Activated CD8-positive, alpha-beta memory T cell treated with anti-CD3 and anti-CD28 coated beads, Interleukin-2, amount 50 U/mL, for 48 hours (primary cell): Measurements from ENCODE around the gene MAN1B1.

Source experiments
- DNase-seq: peaks from one replicate; pipeline ENCODE4 v3.0.0-alpha.2; 2020

MAN1B1 gene

DNA sequence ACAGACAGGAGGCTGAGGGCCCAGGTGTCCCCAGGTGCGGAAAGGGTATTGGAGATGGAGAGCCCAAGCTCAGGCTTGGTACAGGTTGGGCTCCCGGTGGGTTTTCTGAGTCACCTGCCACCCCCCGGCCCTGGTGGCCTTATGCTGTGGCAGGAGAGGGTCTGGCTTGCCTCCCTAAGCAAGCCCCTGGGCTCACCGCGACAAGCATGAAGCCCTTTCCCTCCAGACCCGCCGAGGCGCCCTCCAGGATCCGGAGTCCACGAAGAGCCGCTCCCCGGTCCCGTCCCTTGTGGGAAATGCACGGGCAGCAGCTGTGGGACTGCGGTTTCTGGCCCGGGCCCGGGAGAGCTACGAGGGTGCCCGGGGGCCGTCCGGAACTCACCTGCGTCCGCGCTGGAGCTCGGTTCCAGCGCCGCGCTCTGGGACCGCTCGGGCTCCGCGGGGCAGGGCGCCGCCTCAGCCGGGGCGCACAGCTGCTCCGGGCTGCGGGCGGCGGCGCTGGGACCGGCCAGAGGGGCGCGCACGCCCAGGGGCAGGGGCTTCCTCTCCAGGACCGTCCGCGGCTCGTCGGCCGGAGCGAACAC, 17.2 kb upstream of the MAN1B1 start:
- DNase-seq, result no peak

DNA sequence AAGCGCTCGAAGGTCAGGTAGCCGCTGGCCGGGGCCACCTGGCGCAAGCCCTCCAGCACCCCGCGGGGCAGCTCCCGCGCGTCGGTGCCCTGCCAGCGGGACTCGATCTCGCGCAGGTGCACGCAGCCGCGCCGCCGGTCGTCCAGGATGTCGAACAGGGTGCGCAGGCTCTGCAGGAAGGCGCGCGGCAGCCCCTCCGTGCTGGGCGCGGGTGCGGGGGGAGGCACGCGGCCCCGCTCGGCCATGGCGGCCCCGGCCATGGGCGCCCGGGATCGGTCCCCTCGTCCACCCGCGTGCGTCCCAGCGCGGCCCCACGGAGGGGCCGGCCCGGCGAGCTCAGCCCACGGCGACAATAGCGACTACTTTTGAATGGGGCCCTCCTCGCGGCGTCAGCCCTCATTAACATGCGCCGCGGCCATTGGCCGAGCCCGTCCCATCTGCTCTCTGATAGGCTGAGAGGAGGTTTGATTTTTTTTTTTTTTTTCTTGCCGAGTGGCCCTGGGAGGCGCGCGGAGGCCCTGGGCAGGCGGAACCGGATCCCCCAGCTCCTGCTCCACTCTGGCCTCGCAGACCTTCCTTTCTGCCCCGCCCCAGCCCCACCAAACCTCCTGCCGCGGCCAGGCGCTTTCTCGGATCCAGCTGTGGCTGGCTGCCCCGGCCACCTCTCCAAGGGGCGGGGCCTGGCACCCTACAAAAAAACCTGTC, 16.4 kb upstream of the MAN1B1 start, which contains the start of gene SAPCD2:
SAPCD2 (minus strand) TSS at position 357 of the 705 bp plus-strand sequence; CDS start at position 260, 97 bp downstream.
- DNase-seq, result peak; percentile 88

DNA sequence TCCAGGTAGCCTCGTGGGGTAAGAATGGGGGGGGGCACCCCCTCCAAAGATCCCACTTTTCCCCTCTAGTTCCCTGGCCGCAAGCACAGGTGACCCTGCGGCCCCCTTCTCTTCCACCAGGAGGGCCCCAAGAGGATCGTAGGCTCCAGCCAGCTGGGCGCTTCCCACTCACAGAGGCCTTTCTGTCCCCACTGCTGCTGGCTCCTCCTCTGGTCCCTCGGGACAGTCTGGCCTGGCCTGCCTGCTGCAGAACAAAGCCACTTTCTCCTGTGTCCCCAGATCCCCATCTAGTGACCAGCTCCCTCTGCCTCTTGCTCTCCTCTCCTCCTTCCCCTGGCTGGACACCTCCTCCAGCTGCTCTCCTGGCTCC, 15.9 kb upstream of the MAN1B1 start:
- no peak for DNase-seq

DNA sequence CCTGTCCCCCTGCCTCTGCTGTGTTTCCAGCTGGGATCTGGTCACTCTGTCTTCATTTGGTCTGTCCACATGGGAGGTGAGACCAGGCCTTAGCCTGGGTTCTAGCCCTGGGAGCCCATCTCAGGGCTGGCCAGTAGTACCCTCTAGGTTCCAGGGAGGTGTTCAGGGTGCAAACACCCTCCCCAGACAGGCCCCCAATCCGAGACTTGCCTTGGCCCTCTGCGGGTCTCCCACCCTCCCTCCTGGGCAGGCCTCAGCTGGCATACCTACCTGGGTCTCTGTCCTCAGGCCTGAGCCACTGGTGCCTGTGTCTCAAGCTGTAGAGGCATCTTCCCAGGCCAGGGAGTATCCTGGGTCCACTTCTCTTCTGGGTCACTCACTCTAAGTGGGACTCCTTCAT, 15.5 kb upstream of the MAN1B1 start:
- DNase-seq, result no peak

DNA sequence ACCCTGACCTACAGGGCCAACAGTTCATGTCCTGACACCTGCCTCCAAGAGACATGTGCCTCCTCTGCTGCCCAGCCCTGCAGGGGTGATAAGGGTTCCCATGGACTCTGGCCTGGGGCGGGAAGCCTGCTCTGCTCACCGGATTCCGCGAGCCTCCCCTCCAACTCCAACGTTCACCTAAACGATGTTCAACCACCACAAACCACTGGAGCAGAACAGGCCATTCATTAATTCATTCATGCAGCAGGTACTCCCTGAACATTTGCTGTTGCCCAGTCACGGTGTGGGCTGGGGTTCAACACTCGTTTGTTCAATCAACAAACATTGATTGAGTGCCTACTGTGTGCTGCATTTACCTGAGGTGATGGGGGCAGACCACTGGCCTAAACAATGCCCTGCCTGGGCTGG, 12.8 kb upstream of the MAN1B1 start:
- no peak for DNase-seq

DNA sequence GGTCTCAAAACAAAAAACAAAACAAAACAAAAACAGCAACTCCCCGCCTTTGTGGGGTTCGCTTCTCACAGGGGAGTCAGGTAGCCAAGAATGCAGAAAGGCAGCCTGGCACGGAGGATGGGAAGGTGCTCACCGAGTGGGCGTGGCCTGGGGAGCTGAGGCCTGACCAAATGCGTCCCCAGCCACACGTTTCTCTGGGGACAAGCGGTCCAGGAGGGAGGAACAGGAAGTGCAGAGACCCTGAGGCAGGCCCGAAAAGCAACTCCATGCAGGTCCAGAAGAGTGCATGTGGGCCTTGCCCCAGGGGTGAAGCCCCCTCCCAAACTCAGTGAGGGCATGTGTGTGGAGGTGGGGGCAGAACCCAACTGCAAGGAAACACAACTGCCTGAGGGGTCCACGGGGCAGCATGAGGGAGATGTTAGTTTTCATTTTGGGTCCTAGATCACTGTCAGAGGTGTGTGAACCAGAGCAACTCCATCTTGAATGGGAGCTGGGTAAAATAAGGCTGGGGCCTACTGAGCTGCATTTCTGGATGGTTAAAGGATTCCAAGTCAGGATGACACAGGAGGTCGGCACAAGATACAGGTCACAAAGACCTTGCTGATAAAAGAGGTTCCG, 12.0 kb upstream of the MAN1B1 start:
- no peak for DNase-seq

DNA sequence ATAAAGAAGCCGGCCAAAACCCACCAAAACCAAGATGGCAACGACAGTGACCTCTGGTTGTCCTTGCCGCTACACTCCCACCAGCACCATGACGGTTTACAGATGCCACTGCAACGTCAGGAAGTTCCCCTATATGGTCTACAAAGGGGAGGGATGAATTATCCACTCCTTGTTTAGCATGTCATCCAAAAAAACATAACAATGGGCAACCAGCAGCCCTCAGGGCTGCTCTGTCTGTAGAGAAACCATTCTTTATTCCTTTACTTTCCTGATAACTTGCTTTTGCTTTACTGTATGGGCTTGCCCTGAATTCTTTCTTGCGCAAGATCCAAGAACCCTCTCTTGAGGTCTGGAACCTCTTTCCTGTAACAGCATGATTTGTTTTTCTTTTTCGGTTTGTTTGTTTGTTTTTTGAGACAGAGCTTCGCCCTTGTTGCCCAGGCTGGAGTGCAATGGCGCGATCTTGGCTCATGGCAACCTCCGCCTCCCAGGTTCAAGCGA, 11.5 kb upstream of the MAN1B1 start:
- no peak for DNase-seq

DNA sequence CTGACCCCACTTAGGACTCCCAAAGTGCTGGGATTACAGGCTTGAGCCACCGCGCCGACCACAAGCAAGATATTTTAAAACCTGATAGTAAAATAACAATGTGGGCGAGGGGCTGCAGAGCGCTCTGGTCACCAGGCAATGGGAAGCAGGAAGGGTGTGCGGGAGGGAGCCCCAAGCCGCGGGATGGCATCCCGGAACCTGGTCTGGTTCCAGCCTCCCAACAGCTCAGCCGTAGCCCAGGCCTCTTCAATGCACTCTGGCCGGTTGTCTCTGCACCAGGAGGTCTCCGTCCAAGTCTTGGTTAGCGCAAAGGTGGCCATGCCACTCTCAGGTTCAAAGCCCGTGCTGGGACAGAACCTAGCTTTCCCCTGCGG, 10.2 kb upstream of the MAN1B1 start:
- DNase-seq, result no peak

DNA sequence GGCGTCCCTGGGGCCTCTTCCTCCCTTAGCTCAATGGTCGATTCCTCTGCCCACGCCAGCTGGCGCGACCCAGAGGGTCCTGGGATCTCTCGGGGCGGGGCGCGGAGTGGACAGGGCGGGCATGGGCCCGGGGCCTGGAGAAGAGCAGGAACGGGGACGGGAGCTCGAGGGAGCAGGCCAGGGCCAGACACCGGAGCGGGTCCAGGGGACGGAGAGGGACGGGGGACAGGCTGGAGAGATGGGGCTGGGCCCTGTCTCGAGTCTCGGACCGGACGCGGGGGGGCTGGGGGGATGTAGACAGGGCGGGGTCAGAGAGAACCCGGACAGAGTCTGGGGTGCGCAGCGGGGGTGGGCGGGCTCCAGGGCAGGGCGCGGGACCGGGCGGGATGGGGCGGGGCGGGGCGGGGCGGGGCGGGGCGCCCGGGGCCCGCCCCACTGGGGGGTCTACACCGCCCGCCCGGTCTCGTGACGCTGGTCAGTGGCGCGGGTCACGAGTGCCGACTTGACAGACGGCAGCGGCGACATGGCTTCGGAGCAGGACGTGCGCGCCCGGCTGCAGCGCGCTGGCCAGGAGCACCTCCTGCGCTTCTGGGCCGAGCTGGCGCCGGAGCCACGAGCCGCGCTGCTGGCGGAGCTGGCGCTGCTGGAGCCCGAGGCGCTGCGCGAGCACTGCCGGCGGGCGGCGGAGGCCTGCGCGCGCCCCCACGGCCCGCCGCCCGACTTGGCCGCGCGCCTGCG, 9.6 kb upstream of the MAN1B1 start, which contains the start of gene UAP1L1:
UAP1L1 (plus strand) TSS at position 508 of the 738 bp plus-strand sequence; CDS start at position 524, 16 bp downstream.
- peak; percentile 81 for DNase-seq

DNA sequence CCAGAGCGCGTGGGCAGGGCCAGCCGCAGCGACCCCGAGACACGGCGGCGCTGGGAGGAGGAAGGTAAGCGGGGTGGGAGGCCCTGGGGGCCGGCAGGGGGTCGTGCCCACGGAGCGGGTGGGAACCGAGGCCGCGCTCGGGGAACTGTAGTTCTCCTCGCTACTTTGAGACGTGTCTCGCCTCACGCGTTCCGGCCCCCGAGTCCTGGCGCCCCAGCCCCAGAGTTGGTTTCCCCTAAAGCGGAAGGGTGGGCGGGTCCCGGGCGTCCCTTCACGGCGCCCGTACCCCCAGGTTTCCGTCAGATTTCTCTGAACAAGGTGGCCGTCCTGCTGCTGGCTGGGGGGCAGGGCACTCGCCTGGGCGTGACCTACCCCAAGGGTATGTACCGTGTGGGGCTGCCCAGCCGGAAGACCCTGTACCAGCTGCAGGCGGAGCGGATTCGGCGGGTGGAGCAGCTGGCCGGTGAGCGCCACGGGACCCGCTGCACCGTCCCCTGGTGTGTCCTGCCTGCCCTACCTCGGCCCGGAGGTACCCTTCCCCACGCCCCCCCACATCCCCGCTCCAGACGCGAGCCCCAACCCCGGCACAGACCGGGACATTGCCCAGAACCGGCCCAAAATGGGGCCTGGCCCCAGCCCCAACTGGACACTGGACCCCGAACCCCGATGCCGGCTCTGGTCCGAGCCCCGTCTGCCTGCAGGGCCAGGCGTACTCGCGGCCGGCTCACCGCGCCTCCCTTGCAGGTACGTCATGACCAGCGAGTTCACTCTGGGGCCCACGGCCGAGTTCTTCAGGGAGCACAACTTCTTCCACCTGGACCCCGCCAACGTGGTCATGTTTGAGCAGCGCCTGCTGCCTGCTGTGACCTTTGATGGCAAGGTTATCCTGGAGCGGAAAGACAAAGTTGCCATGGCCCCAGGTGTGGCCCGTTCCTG, 8.8 kb upstream of the MAN1B1 start:
- DNase-seq, result peak; percentile 75

DNA sequence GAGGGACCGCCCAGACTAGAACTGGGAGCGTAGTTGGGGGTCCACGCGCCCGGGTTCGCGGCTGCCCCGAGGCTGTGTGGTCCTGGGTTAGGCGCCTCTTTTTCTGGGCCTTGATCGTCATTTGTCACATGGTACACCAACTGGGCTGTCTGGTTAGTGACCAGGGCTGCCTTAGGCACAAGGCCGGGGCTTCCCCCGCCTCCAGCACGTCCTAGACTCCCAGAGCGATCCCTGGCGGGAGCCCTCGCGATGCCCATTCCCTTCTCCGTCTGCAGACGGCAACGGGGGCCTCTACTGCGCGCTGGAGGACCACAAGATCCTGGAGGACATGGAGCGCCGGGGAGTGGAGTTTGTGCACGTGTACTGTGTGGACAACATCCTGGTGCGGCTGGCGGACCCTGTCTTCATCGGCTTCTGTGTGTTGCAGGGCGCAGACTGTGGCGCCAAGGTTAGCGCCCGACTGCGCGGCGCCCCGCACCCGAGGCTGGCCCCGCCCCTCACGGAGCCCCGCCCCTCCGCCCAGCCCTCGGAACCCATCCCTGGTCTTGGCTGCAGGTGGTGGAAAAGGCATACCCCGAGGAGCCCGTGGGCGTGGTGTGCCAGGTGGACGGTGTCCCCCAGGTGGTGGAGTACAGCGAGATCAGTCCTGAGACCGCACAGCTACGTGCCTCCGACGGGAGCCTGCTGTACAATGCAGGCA, 7.9 kb upstream of the MAN1B1 start:
- DNase-seq, result no peak

DNA sequence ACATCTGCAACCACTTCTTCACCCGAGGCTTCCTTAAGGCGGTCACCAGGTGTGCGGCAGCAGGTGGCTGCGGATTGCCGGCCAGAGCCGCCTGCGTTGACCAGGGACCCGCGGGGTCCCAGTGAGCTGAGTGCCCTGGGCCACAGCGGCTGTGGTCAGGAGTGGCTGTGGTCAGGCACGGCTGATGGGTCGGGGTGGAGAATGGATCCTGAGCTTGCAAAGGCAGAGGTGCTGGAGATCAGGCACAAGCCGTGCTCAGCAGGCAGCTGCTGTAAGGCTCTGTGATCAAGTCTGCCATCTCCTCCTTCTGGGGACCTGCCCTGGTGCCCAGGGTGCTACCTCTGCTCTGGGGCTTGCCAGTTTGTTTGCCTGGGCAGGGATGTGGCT, 7.4 kb upstream of the MAN1B1 start:
- DNase-seq, result no peak

DNA sequence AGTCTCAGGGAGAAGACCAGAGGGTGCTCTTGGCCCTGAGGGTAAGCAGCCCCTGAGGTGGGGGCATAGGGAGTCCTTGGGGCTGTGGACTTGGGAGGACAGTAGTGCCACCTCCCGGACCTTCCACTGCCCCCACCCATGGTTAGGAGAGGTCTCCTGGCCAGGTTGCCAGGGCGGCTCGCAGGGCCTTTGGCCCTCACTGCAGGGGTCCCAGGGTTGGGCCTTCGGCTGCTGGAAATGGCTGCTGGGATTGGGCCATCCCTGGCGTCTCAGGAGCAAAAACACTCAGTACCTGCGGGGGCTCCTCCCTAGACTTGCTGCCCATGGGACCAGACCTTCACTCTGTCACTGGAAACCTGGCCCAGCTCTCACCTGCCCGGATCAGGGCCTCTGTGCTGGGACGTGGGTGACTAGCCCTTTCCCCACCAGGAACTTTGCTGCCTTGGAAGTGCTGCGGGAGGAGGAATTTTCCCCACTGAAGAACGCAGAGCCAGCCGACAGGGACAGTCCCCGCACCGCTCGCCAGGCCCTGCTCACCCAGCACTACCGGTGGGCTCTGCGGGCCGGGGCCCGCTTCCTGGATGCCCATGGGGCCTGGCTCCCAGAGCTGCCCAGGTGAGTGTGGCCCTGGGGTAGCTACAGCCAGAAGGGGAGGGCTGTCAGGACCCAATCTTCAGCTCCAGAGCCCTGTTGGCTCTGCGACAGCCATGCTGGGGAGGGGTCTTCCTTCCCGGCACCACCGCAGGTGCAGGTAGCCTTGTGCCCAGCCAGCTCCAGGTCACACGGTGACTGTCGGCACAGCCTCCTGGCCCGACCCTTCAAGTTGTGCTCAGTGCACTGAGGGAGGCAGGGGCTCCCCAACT, 6.3 kb upstream of the MAN1B1 start:
- DNase-seq, result no peak

DNA sequence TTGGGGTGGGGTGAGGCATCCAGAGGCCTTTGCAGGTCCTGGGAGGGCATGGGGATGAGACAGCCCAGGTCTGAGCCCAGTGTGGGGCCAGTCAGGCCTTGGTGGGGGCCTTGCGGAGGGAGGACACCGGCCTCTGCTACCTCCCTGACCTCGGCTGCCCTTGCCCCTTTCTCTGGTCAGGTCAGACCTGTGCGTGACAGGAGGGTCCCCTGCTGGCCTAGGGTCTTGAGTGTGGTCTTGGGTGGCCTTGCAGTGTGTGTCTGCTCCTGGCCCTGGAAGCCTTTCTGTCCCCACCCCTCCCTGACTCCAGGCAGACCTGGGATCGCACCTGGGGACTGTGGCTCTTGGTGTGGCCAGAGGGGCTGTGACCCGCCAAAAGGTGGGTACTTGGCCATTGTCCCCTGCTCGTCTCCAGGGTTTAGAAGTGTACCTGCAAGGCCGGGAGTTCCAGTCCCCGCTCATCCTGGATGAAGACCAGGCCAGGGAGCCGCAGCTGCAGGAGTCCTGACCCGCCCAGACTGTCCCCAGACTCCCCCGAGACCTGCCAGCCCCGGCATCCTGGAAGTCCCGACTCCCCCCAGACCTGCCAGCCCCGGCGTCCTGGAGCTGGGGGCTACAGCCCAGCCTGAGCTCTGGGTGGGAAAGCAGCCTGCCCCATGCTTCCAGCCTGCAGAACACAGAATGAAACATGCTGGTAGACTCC, 4.4 kb upstream of the MAN1B1 start:
- DNase-seq, result no peak

DNA sequence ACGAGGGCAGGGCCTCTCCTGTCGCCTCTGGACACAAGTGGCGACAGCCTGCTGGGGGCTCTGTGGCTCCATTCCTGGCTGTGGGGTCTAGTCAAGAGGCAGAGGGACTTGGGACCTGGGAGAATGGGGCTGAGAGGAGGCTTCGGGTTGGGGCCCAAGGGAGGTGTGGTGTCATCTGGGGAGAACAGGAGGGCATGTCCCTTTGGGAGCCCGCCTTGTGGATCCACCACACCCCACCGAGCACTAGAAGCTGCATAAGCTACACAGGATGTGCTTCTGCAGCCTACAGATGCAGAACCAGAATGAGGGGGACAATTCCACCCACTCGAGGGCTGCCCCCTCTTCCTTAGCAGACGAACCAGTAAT, 3.9 kb upstream of the MAN1B1 start:
- no peak for DNase-seq

DNA sequence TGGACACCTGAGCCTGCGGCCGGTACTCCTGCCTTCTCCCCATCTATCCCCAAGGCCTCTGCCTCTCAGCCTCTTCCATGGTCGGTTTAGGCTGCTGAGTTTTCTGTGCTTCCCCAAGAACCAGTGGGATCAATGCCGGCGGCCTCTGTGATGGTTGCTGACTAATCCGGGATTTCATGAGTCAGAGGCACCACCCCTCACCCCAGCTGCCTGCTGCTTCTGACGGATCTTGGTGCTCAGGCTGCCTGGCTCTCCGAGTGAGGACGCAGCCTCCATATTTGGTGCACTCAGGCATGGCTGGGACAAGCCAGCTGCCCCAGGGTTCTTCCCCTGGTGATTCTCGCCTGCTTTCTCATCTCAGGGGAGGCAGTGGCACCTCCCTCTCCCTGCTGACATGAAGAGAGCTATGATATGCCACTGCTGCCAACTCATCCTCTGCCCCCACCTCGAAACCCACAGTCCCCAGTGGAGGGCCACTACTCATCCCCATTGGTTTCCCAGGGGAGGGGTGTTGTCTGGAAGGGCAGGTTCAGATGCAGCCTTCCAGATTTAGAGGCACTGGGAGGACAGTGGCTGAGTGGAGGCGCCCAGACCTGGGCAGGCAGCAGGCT, 3.3 kb upstream of the MAN1B1 start:
- no peak for DNase-seq

DNA sequence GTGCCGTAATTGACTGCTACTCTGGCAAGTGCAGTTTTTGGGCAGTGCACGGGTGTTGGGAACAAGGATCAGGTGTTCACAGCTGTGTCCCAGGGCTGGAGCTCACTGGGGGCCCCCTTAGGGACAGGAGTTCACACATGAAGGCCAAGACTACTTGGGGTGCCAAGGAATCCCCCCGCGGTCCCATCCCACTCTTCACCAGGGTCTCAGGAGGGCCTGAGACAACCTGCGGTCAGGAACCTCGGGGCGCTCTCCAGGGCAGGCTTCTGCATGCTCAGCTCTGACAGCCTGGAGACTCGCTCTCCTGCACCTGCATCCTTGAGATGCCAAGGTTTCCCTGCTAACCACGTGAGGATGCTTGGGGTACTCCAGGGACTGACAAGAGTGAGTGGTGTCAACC, 2.3 kb upstream of the MAN1B1 start:
- no peak for DNase-seq

DNA sequence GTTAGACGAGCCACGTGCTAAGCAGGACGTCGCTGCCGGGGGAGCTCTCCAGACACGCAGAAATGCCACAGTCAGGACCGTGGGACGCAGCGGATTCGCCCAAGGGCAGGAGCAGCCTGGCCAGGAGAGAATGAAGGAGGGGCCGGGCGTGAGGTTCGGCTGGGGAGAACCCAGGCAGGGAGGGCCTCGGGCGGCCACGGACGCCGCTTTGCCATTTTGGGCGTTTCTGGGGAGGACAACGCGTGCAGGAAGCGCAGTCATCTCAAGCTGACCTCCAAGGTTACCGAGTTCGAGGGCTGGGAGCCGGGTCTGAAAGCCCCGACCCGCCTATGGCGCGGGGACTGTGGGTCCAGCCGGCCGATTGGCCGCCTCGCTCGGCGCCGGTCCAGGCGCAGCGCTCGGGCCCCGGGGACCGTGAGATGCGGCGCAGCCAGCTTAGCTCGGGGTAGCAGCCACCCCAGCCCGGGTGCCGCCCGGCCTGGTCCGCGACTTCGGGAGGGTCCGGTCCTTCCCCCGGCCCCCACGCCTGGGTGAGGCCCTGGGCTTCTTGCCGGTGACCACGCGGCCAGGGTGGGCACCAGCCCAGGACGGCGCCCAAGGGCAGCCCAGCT, 760 bp upstream of the MAN1B1 start:
- DNase-seq, result peak; percentile 77

DNA sequence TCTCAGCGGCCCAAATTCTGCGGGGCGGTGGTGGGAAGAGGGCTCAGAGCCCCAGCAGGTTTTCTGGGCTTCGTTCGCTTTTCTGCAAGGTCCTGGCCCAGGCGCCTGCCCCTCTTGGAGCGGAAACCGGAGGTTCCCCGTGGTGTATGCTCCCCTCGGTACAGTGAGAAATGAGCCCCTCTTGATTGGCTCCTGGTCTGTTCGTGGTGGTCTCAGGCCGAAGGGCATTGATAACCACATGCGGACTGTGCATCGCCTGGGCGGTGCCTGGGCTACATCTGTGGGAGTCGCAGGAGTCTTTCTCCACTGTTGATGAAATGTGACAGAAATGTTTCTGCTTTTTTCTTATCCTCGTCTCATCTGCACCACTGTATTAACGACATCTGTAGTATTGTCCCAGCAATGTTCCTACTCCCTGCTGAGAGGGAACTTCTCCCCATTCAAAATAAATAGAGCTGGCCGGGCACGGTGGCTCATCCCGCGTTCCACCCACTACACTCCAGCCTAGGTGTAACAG, 682 bp downstream of the MAN1B1 start:
- DNase-seq, result no peak
